ENCODE results near the gene PRSS57.
"Not testable (repeated sequence)": the region's sequence is repeated elsewhere in the genome, so short reads cannot be mapped to it uniquely, and the experiment has no call there.

Gene PRSS57

GRCh38 chr19:723247-723646 lies 28.0 kb upstream of the PRSS57 start:
- FAIRE-seq (no peak), DNase-seq (ENCODE audit: low spot score) (no peak)

- DNase-seq (ENCODE audit: low spot score), result no peak
- FAIRE-seq, result no peak
Observed at GRCh38 chr19:722553-723101, 27.4 kb upstream of the PRSS57 start.

GRCh38 chr19:720345-721160 lies 25.3 kb upstream of the PRSS57 start:
- FAIRE-seq (no peak), DNase-seq (ENCODE audit: low spot score) (no peak)

GRCh38 chr19:719636-720344 lies 24.5 kb upstream of the PRSS57 start:
- no peak for DNase-seq (ENCODE audit: low spot score)
- FAIRE-seq, result no peak

GRCh38 chr19:718991-719512 lies 23.8 kb upstream of the PRSS57 start:
- FAIRE-seq (no peak), DNase-seq (ENCODE audit: low spot score) (no peak)

GRCh38 chr19:718251-718951 lies 23.1 kb upstream of the PRSS57 start:
- no peak for DNase-seq (ENCODE audit: low spot score)
- FAIRE-seq, result no peak

GRCh38 chr19:715347-715746 lies 20.1 kb upstream of the PRSS57 start:
- DNase-seq (ENCODE audit: low spot score), result no peak
- FAIRE-seq, result no peak

- FAIRE-seq (no peak), DNase-seq (ENCODE audit: low spot score) (no peak)
Observed at GRCh38 chr19:711254-711653, 16.0 kb upstream of the PRSS57 start.

GRCh38 chr19:710767-711166 lies 15.5 kb upstream of the PRSS57 start:
- DNase-seq (ENCODE audit: low spot score) (no peak), FAIRE-seq (no peak)

GRCh38 chr19:709965-710571 lies 14.8 kb upstream of the PRSS57 start:
- DNase-seq (ENCODE audit: low spot score) (no peak), FAIRE-seq (no peak)

- FAIRE-seq, result no peak
Observed at GRCh38 chr19:709196-709964, 14.1 kb upstream of the PRSS57 start.

GRCh38 chr19:708154-709143 lies 13.2 kb upstream of the PRSS57 start, which contains the start of gene PALM:
PALM (plus strand) TSS chr19:708935; CDS start chr19:709147, 212 bp downstream.
- no peak for DNase-seq (ENCODE audit: low spot score)
- FAIRE-seq, result no peak

More at GRCh38 chr19:709196-709964, 14.1 kb upstream of the PRSS57 start:
- DNase-seq (ENCODE audit: low spot score), result no peak

- DNase-seq (ENCODE audit: low spot score), result no peak
- no peak for FAIRE-seq
Observed at GRCh38 chr19:704447-704741, 9.1 kb upstream of the PRSS57 start.

GRCh38 chr19:703651-704446 lies 8.6 kb upstream of the PRSS57 start:
- FAIRE-seq, result no peak
- DNase-seq (ENCODE audit: low spot score), result no peak

- DNase-seq (ENCODE audit: low spot score), result no peak
- FAIRE-seq, result no peak
Observed at GRCh38 chr19:703329-703650, 8.0 kb upstream of the PRSS57 start.

GRCh38 chr19:702847-703246 lies 7.6 kb upstream of the PRSS57 start:
- FAIRE-seq, result not testable (repeated sequence)

GRCh38 chr19:699885-700284 lies 4.6 kb upstream of the PRSS57 start:
- not testable (repeated sequence) for FAIRE-seq; DNase-seq (ENCODE audit: low spot score)

More at GRCh38 chr19:702847-703246, 7.6 kb upstream of the PRSS57 start:
- not testable (repeated sequence) for DNase-seq (ENCODE audit: low spot score)

GRCh38 chr19:698529-698928 lies 3.3 kb upstream of the PRSS57 start:
- not testable (repeated sequence) for DNase-seq (ENCODE audit: low spot score); FAIRE-seq

All from RCC 7860 (cell line).